Smooth muscle cell (in vitro differentiated cells): ENCODE results near the gene ZNF723. TPM values are rescaled to one million over a fixed set of nuclear protein-coding genes. Genes with fewer than 3 reads are reported as not detected.
"Not testable (repeated sequence)": the region's sequence is repeated elsewhere in the genome, so short reads cannot be mapped to it uniquely, and the experiment has no call there.

Source experiments
- DNase-seq: peaks from one replicate; lab custom pipeline; 2025; ENCODE audit not compliant: unreplicated experiment; lab: John Stamatoyannopoulos, UW
- H2AFZ ChIP-seq: fragments of 200-600 bp; sonication (generic); 2 replicates; pipeline ENCODE4 v1.6.0; 2016; ENCODE audit warnings: antibody characterized with exemption, low read depth, mild to moderate bottlenecking
- H3F3A ChIP-seq: fragments of 200-600 bp; sonication (generic); 2 replicates; pipeline ENCODE4 v1.6.0; 2017; ENCODE audit warnings: antibody characterized with exemption, low read depth
- H3K27ac ChIP-seq: fragments of 200-600 bp; sonication (generic); 2 replicates; pipeline ENCODE4 v1.5.1; 2016; ENCODE audit warnings: low read depth, mild to moderate bottlenecking
- H3K27me3 ChIP-seq: fragments of 200-600 bp; sonication (generic); 2 replicates; pipeline ENCODE4 v1.6.1; 2016; ENCODE audit warnings: low read depth, mild to moderate bottlenecking
- H3K36me3 ChIP-seq: fragments of 200-600 bp; sonication (generic); 2 replicates; pipeline ENCODE4 v1.5.1; 2016; ENCODE audit warnings: low read depth
- H3K4me1 ChIP-seq: fragments of 200-600 bp; sonication (generic); 2 replicates; pipeline ENCODE4 v1.5.1; 2016; ENCODE audit warnings: low read depth
- H3K4me2 ChIP-seq: fragments of 200-600 bp; sonication (generic); 2 replicates; pipeline ENCODE4 v1.6.0; 2016; ENCODE audit warnings: mild to moderate bottlenecking
- H3K4me3 ChIP-seq: fragments of 200-600 bp; sonication (generic); 2 replicates; pipeline ENCODE4 v1.5.1; 2016; ENCODE audit warnings: mild to moderate bottlenecking
- H3K79me2 ChIP-seq: fragments of 200-600 bp; sonication (generic); 2 replicates; pipeline ENCODE4 v1.6.0; 2016; ENCODE audit warnings: low read depth, mild to moderate bottlenecking
- H3K9ac ChIP-seq: fragments of 200-600 bp; sonication (generic); 2 replicates; pipeline ENCODE4 v1.6.0; 2016; ENCODE audit warnings: low read depth
- H3K9me3 ChIP-seq: fragments of 200-600 bp; sonication (generic); replicated peaks from 2 replicates; pipeline ENCODE4 v1.5.1; 2016; ENCODE audit warnings: low read depth
- H4K20me1 ChIP-seq: fragments of 200-600 bp; sonication (generic); 2 replicates; pipeline ENCODE4 v1.6.0; 2016; ENCODE audit warnings: low read depth
- CTCF ChIP-seq: fragments of 200-600 bp; sonication (generic); IDR thresholded peaks from 2 replicates; pipeline ENCODE4 v1.5.1; 2017; ENCODE audit warnings: borderline replicate concordance, mild to moderate bottlenecking, antibody characterized with exemption; ENCODE audit not compliant: insufficient read depth, poor library complexity, severe bottlenecking
- WGBS: methylation state at CpG from one replicate; pipeline ENCODE4 v1.1.7; 2016; ENCODE audit warnings: low lambda C conversion rate; 5-methylcytosine and 5-hydroxymethylcytosine counted together
- polyA plus RNA-seq: library from polyadenylated mRNA; unstranded; fragments of >200 nt; fragmentation: Nextera tagmentation; extraction: Ambion mirVana; gene quantifications from 2 replicates; pipeline ENCODE4 v1.2.1, GENCODE V29; 2016
- total RNA-seq: library from RNA; depleted of rRNA; stranded (reverse); fragments of >200 nt; gene quantifications from 2 replicates; pipeline ENCODE4 v1.2.3, GENCODE V29; 2014

The ZNF723 gene
- total and polyA plus RNA-seq, 2 experiments from 2014 or later = not detected

GRCh38 chr19:22806418-22806817 lies 25.7 kb upstream of the ZNF723 start:
- no peak for DNase-seq
- Histone ChIP-seq H3K4me3 (no peak overlapping the region), H3K4me1 (no peaks in the 10 kb centered on the region), H2AFZ (no peak overlapping the region), H4K20me1 (no peaks in the 10 kb centered on the region), H3K36me3 (no peaks in the 10 kb centered on the region), H3K4me2 (no peak overlapping the region), H3F3A (no peaks in the 10 kb centered on the region), H3K9me3 (peaks cover 8% of the 10 kb centered on the region), H3K79me2 (no peaks in the 10 kb centered on the region), H3K9ac (no peak overlapping the region), H3K27ac (no peak overlapping the region), H3K27me3 (no peaks in the 10 kb centered on the region)
- no peak for TF ChIP-seq CTCF
- 83% methylated on average over 10 of the region's 11 CpGs for WGBS

- no peaks in the 10 kb centered on the region for H4K20me1 ChIP-seq
- H3K4me2 ChIP-seq = no peak overlapping the region
- TF ChIP-seq CTCF = no peak
- no peak for DNase-seq
- 94% methylated on average over 38 of the region's 72 CpGs for WGBS
- no peaks in the 10 kb centered on the region for H3K79me2 ChIP-seq
- H3K4me3 ChIP-seq = no peak overlapping the region
- H3K27ac ChIP-seq = no peak overlapping the region
- H3K36me3 ChIP-seq = no peaks in the 10 kb centered on the region
- H3K4me1 ChIP-seq = no peaks in the 10 kb centered on the region
- H3F3A ChIP-seq = no peaks in the 10 kb centered on the region
- no peak overlapping the region for H2AFZ ChIP-seq
- no peak overlapping the region for H3K9ac ChIP-seq
- H3K27me3 ChIP-seq = no peaks in the 10 kb centered on the region
- peaks cover 11% of the 10 kb centered on the region for H3K9me3 ChIP-seq
Measured at GRCh38 chr19:22807061-22807835, 24.8 kb upstream of the ZNF723 start.

GRCh38 chr19:22814124-22814523 lies 18.0 kb upstream of the ZNF723 start:
- no peak for DNase-seq
- Histone ChIP-seq H3K4me1 (no peaks in the 10 kb centered on the region), H3K4me2 (no peak overlapping the region), H3F3A (no peaks in the 10 kb centered on the region), H4K20me1 (no peaks in the 10 kb centered on the region), H3K79me2 (no peaks in the 10 kb centered on the region), H3K27me3 (no peaks in the 10 kb centered on the region), H2AFZ (no peak overlapping the region), H3K9ac (no peak overlapping the region), H3K36me3 (no peaks in the 10 kb centered on the region), H3K9me3 (peaks cover 13% of the 10 kb centered on the region), H3K4me3 (no peak overlapping the region), H3K27ac (no peak overlapping the region)
- TF ChIP-seq CTCF = no peak
- 68% methylated on average over 2 of the region's 2 CpGs for WGBS

- no peaks in the 10 kb centered on the region for H3K79me2 ChIP-seq
- no peak overlapping the region for H3K27ac ChIP-seq
- no peak overlapping the region for H3K4me2 ChIP-seq
- no peak overlapping the region for H3K4me3 ChIP-seq
- H4K20me1 ChIP-seq = no peaks in the 10 kb centered on the region
- 90% methylated on average over 11 of the region's 11 CpGs for WGBS
- no peaks in the 10 kb centered on the region for H3K36me3 ChIP-seq
- no peak for TF ChIP-seq CTCF
- H3K9me3 ChIP-seq = peaks cover 14% of the 10 kb centered on the region
- no peaks in the 10 kb centered on the region for H3K4me1 ChIP-seq
- H3K9ac ChIP-seq = no peak overlapping the region
- DNase-seq = no peak
- no peaks in the 10 kb centered on the region for H3F3A ChIP-seq
- H2AFZ ChIP-seq = no peak overlapping the region
- no peaks in the 10 kb centered on the region for H3K27me3 ChIP-seq
Measured at GRCh38 chr19:22831211-22831610, 880 bp upstream of the ZNF723 start.

GRCh38 chr19:22857713-22858320 lies 25.7 kb downstream of the ZNF723 start:
- not testable (repeated sequence) for H3K36me3 ChIP-seq, H2AFZ ChIP-seq, H3K4me3 ChIP-seq, H4K20me1 ChIP-seq, H3K4me2 ChIP-seq, H3K27me3 ChIP-seq, DNase-seq, H3K9ac ChIP-seq, H3K27ac ChIP-seq, H3F3A ChIP-seq, H3K79me2 ChIP-seq, H3K4me1 ChIP-seq
- H3K9me3 ChIP-seq = peaks cover 36% of the 10 kb centered on the region
